CD4-positive, CD25-positive, alpha-beta regulatory T cell (primary cell): Measurements from ENCODE around the gene SDK1. TPM values are rescaled to one million over a fixed set of nuclear protein-coding genes. Genes with fewer than 3 reads are reported as not detected.
A peak's percentile ranks its signal among the peaks of the same experiment; 100 is the strongest.
"Not testable (repeated sequence)": the region's sequence is repeated elsewhere in the genome, so short reads cannot be mapped to it uniquely, and the experiment has no call there.

Source experiments
- ATAC-seq, 2 donors: fragments of 150-1000 bp; cut with Tn5 transposase; one replicate each; pipeline ENCODE4 v1.10.0; 2021; ENCODE audit warnings: low read depth in 2 of 2, moderate number of reproducible peaks in 2 of 2, moderate library complexity in 1 of 2
- DNase-seq, 3 donors: peaks; one replicate each; pipeline versions ENCODE4 v3.0.0 to v3.0.0-alpha.2; 2012 to 2022; ENCODE audit warnings: mixed read lengths in 1 of 3
- H3K27ac ChIP-seq: one replicate; pipeline ENCODE4 v1.7.0; 2013; ENCODE audit warnings: mild to moderate bottlenecking, low read length; ENCODE audit not compliant: insufficient read depth, poor library complexity, severe bottlenecking
- H3K27me3 ChIP-seq: one replicate; pipeline ENCODE4 v1.7.0; 2013; ENCODE audit warnings: low read length; ENCODE audit not compliant: control insufficient read depth, insufficient read depth
- H3K36me3 ChIP-seq: one replicate; pipeline ENCODE4 v1.7.0; 2013; ENCODE audit warnings: mild to moderate bottlenecking, low read length, moderate library complexity; ENCODE audit not compliant: control insufficient read depth, insufficient read depth
- H3K4me1 ChIP-seq: 2 replicates; pipeline ENCODE4 v1.7.0; 2013; ENCODE audit warnings: mild to moderate bottlenecking, low read length; ENCODE audit not compliant: insufficient read depth, control insufficient read depth, poor library complexity, severe bottlenecking
- H3K4me3 ChIP-seq: one replicate; pipeline ENCODE4 v1.7.0; 2013; ENCODE audit warnings: low read depth, mild to moderate bottlenecking, low read length, moderate library complexity
- H3K9me3 ChIP-seq, 2 experiments: 1 replicate in 1 of 2; 2 replicates in 1 of 2; pipeline ENCODE4 v1.7.0; 2013; ENCODE audit warnings: low read length in 2 of 2, mild to moderate bottlenecking in 1 of 2, moderate library complexity in 1 of 2; ENCODE audit not compliant: control insufficient read depth in 2 of 2
- H3K27ac Mint-ChIP-seq, 3 donors: one replicate each; pipeline ENCODE4 v1.8.0; 2020 to 2022; ENCODE audit warnings: mild to moderate bottlenecking in 3 of 3, mixed read lengths in 3 of 3, moderate library complexity in 2 of 3
- H3K27me3 Mint-ChIP-seq: one replicate; pipeline ENCODE4 v1.8.0; 2022; ENCODE audit warnings: mild to moderate bottlenecking, mixed read lengths
- H3K36me3 Mint-ChIP-seq: one replicate; pipeline ENCODE4 v1.8.0; 2020; ENCODE audit warnings: mixed read lengths
- H3K4me1 Mint-ChIP-seq, 4 donors: one replicate each; pipeline ENCODE4 v1.8.0; 2020 to 2022; ENCODE audit warnings: mixed read lengths in 4 of 4, mild to moderate bottlenecking in 1 of 4
- H3K4me3 Mint-ChIP-seq, 4 donors: one replicate each; pipeline ENCODE4 v1.8.0; 2020 to 2022; ENCODE audit warnings: mild to moderate bottlenecking in 4 of 4, mixed read lengths in 4 of 4, moderate library complexity in 3 of 4
- H3K9me3 Mint-ChIP-seq, 7 donors: one replicate each; pipeline ENCODE4 v1.8.0; 2020 to 2022; ENCODE audit warnings: mixed read lengths in 7 of 7, mild to moderate bottlenecking in 3 of 7, moderate library complexity in 2 of 7
- polyA plus RNA-seq, 4 donors: library from polyadenylated mRNA; unstranded; fragments of 300-500 nt; fragmentation: Illumina TruSeq; gene quantifications; one replicate each; pipeline ENCODE4 v1.2.3, GENCODE V29; 2021
- total RNA-seq: library from RNA; stranded (reverse); gene quantifications from one replicate; pipeline ENCODE4 v1.2.3, GENCODE V29; 2022

The SDK1 gene
- total and polyA plus RNA-seq, 5 donors from 2014 or later = 0.47 TPM; not detected in 4

DNA sequence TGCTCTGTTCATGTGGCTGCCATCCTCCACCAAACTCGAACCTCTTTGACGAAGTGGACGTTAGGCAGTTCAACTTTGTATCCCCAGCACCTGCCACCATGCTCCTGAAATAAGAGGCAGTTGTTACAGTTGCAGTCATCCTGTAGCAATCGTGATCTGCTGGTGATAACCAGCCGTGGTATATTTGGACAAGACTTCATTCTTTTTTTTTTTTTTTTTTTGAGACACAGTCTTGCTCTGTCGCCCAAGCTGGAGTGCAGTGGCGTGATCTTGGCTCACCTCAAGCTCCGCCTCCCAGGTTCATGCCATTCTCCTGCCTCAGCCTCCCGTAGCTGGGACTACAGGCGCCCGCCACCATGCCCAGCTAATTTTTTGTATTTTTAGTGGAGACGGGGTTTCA, 640.7 kb downstream of the SDK1 start:
- not testable (repeated sequence) for ATAC-seq, H3K9me3 Mint-ChIP-seq, H3K27ac Mint-ChIP-seq, H3K9me3 ChIP-seq, H3K4me1 ChIP-seq, H3K4me1 Mint-ChIP-seq, H3K36me3 ChIP-seq, H3K36me3 Mint-ChIP-seq, H3K4me3 ChIP-seq, H3K27me3 ChIP-seq, H3K27ac ChIP-seq, H3K27me3 Mint-ChIP-seq, DNase-seq
- peak overlapping the region in 1 of 4 donors; percentile 43 for H3K4me3 Mint-ChIP-seq

GRCh38 chr7:3942276-3942675, 641.2 kb downstream of the SDK1 start:
- no peaks in the 10 kb centered on the region for H3K4me1 ChIP-seq
- no peaks in the 10 kb centered on the region for H3K36me3 ChIP-seq
- no peak overlapping the region for H3K27ac ChIP-seq
- H3K27ac Mint-ChIP-seq = no peak overlapping the region
- DNase-seq (no peak), ATAC-seq (no peak)
- peaks cover 0 to 2% of the 10 kb centered on the region in 2 experiments for H3K9me3 ChIP-seq
- H3K4me1 Mint-ChIP-seq = no peaks in the 10 kb centered on the region
- H3K4me3 ChIP-seq = no peak overlapping the region
- no peak overlapping the region for H3K4me3 Mint-ChIP-seq
- H3K27me3 Mint-ChIP-seq = peaks cover 4% of the 10 kb centered on the region
- peaks cover 0 to 9% (median 0%) of the 10 kb centered on the region in 7 donors for H3K9me3 Mint-ChIP-seq
- no peaks in the 10 kb centered on the region for H3K27me3 ChIP-seq
- H3K36me3 Mint-ChIP-seq = peaks cover 8% of the 10 kb centered on the region

DNA sequence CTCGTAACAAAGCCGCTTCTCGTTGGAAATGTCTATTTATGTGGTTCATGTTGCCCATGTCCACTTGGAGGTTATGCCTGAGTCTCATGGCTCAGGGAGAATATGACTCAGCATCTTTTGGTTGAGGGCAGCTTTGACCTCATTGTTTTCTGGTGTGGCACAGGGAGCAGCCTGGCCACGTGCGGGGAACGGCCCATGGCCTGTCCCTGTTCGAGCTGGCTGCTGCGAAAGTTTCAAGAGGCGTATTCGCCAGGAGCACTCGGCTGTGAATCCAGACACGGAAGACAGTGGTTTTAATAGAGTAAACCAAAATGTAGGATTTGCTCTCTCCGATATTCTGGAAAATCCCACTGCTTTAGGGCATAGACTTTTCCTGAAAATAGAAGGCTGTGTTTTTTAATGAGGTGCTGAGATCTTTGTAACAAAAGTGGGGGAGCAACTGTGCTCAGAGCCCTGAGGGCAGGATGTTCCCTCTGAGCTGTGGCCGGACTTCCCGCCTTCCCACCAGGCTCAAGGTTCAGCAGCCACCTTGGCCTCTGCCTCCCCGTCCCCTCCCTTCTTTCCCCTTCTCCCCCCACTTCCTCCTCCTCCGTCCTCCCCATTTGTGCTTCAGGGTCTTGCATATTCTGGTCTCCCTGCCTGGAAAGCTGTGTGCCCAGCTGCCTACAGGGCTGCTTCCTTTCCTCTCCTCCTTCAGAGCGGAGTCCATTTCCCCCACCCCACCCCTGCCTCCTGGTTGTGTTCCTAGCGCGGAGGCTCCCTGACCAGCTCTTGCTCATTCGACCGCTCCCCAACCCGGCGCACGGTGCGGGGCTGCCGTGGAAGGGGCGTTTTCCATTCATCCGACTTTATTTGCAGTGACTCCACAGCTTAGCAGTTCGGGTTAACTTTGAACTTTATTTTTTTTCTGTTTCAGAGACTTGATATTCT, 642.0 kb downstream of the SDK1 start:
- Histone ChIP-seq H3K4me1 (no peaks in the 10 kb centered on the region), H3K27ac (no peak overlapping the region), H3K27me3 (no peaks in the 10 kb centered on the region), H3K4me3 (no peak overlapping the region), H3K9me3 (peaks cover 0 to 2% of the 10 kb centered on the region in 2 experiments), H3K36me3 (no peaks in the 10 kb centered on the region)
- ATAC-seq (no peak), DNase-seq (no peak)
- Mint-ChIP-seq H3K9me3 (peaks cover 0 to 9% (median 0%) of the 10 kb centered on the region in 7 donors), H3K4me3 (no peak overlapping the region), H3K27ac (no peak overlapping the region), H3K4me1 (no peaks in the 10 kb centered on the region), H3K27me3 (peaks cover 4% of the 10 kb centered on the region), H3K36me3 (peaks cover 8% of the 10 kb centered on the region)

DNA sequence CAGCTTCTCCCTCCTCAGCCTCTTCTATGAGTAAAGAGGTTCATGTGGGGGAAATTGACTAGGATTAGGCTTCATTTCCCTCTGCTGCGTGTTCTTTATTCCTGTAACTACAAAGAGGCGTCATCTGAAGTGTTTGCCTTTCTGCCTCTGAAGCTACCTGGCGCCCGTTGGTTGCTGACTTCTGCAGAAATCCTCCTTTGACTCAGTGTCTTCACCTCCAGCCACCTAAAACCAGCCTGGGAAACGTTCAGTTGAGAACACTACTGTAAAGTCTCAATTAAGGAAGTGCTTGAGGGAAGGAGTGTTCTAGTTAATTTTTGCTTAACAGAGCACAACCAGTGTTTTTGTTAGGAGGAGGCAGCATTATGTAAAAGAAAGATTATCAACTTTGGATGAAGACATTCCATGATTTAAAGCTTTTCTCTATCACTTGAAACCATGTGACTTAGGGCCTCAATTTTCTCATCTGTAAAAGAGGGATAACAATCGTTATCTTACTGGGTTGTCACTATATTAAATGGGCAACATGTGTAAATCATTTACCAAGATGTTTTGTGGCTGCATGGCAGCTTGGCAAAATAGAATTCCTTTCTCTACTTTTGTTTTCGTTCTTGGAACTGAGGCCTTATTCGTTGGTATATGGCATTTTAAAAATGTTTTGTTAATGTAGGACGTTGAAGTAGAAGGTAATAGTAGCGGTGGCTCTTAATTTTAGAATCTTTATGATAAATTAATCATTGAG, 642.9 kb downstream of the SDK1 start:
- Histone ChIP-seq H3K27me3 (no peaks in the 10 kb centered on the region), H3K9me3 (peaks cover 0 to 2% of the 10 kb centered on the region in 2 experiments), H3K4me3 (no peak overlapping the region), H3K36me3 (no peaks in the 10 kb centered on the region), H3K27ac (no peak overlapping the region), H3K4me1 (no peaks in the 10 kb centered on the region)
- DNase-seq (no peak), ATAC-seq (no peak)
- H3K36me3 Mint-ChIP-seq = peaks cover 8% of the 10 kb centered on the region
- no peak overlapping the region for H3K4me3 Mint-ChIP-seq
- H3K27ac Mint-ChIP-seq = no peak overlapping the region
- no peaks in the 10 kb centered on the region for H3K4me1 Mint-ChIP-seq
- peaks cover 4% of the 10 kb centered on the region for H3K27me3 Mint-ChIP-seq
- peaks cover 0 to 9% (median 0%) of the 10 kb centered on the region in 7 donors for H3K9me3 Mint-ChIP-seq

- peaks cover 0 to 2% of the 10 kb centered on the region in 2 experiments for H3K9me3 ChIP-seq
- no peaks in the 10 kb centered on the region for H3K4me1 ChIP-seq
- H3K27ac Mint-ChIP-seq = no peak overlapping the region
- no peak overlapping the region for H3K4me3 Mint-ChIP-seq
- H3K27me3 Mint-ChIP-seq = peaks cover 4% of the 10 kb centered on the region
- no peak overlapping the region for H3K27ac ChIP-seq
- ATAC-seq (no peak), DNase-seq (no peak)
- no peak overlapping the region for H3K4me3 ChIP-seq
- H3K36me3 Mint-ChIP-seq = peaks cover 5% of the 10 kb centered on the region
- peaks cover 0 to 9% (median 0%) of the 10 kb centered on the region in 7 donors for H3K9me3 Mint-ChIP-seq
- no peaks in the 10 kb centered on the region for H3K36me3 ChIP-seq
- no peaks in the 10 kb centered on the region for H3K4me1 Mint-ChIP-seq
- H3K27me3 ChIP-seq = no peaks in the 10 kb centered on the region
These were observed 648.2 kb downstream of the SDK1 start for GRCh38 chr7:3949242-3949640.

DNA sequence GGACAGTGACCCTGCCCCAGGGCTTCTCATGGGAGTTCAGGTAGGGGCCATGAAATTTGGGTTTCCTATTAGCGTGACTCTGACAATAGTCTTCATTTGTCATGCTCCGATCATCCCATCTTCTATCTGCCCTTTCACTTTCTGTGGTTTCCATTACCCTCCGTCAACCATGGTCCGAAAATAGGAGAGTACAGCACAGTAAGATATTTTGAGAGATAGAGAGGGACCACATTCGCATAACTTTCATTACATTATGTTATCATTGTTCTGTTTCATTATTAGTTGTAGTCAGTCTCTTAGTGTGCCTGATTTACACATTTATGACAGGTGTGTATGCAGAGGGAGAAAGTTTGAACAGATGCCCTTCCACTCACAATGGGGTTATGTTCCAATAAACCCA, 649.2 kb downstream of the SDK1 start:
- H3K27ac ChIP-seq = no peak overlapping the region
- no peaks in the 10 kb centered on the region for H3K4me1 ChIP-seq
- Mint-ChIP-seq H3K36me3 (no peaks in the 10 kb centered on the region), H3K27ac (no peak overlapping the region), H3K9me3 (peaks cover 0 to 2% (median 0%) of the 10 kb centered on the region in 7 donors), H3K27me3 (peaks cover 4% of the 10 kb centered on the region), H3K4me3 (no peak overlapping the region), H3K4me1 (no peaks in the 10 kb centered on the region)
- H3K9me3 ChIP-seq = no peaks in the 10 kb centered on the region
- no peaks in the 10 kb centered on the region for H3K27me3 ChIP-seq
- H3K36me3 ChIP-seq = no peaks in the 10 kb centered on the region
- DNase-seq (no peak), ATAC-seq (no peak)
- H3K4me3 ChIP-seq = no peak overlapping the region

GRCh38 chr7:3951316-3952055, 650.4 kb downstream of the SDK1 start:
- Histone ChIP-seq H3K4me3 (no peak overlapping the region), H3K27me3 (no peaks in the 10 kb centered on the region), H3K9me3 (no peaks in the 10 kb centered on the region), H3K27ac (no peak overlapping the region), H3K36me3 (no peaks in the 10 kb centered on the region), H3K4me1 (no peaks in the 10 kb centered on the region)
- H3K4me3 Mint-ChIP-seq = no peak overlapping the region
- no peaks in the 10 kb centered on the region for H3K4me1 Mint-ChIP-seq
- H3K27me3 Mint-ChIP-seq = no peaks in the 10 kb centered on the region
- DNase-seq (no peak), ATAC-seq (no peak)
- no peaks in the 10 kb centered on the region for H3K36me3 Mint-ChIP-seq
- no peaks in the 10 kb centered on the region for H3K9me3 Mint-ChIP-seq
- H3K27ac Mint-ChIP-seq = no peak overlapping the region
